CD4-positive, alpha-beta T cell treated with Interleukin-21 for 1 hour (primary cell): ENCODE data around the gene COX7A1.
"Not testable (repeated sequence)": the region's sequence is repeated elsewhere in the genome, so short reads cannot be mapped to it uniquely, and the experiment has no call there.

Experiments
- DNase-seq: peaks from one replicate; pipeline ENCODE4 v3.0.0-alpha.2; 2020

COX7A1 gene

DNA sequence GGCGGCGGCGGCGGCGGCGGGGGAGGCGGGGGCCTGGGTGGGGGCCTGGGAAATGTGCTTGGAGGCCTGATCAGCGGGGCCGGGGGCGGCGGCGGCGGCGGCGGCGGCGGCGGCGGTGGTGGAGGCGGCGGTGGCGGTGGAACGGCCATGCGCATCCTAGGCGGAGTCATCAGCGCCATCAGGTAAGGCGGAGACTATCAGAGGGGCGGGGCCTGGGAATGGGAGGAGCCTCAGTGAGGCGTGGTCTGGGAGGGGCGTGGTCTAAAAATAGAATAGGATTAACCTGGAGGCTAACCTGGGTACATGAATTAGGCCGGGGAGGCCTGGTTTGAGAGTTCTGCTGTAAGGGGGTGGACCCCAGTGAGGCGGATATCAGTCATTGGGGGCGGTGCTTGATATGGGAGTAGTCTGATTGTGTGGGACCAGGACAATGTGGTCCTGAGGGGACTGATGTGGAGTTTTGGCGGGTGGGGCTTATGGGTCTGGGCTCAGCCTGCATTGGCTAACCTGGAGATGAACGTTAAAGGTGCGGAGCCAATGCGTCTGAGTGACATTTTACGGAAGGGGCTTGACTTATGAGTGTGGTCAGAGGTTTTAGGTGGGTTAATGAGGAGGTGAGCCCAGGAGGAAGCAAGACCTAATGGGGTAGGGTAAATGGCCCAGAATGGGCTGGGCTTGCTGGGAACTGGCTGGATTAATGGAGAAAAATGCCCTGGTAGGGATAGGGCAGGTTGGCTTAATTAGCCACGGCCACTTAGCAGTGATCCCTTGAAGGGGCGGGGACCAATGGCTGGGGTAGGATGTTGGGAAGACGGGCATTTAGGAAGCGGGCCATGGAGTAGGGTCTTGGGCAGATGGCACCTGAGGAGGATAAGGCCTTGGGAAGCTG, 11.0 kb downstream of the COX7A1 start:
- DNase-seq = peak; percentile 94

- DNase-seq = no peak
Observed at GRCh38 chr19:36140304-36141038, 11.8 kb downstream of the COX7A1 start.

DNA sequence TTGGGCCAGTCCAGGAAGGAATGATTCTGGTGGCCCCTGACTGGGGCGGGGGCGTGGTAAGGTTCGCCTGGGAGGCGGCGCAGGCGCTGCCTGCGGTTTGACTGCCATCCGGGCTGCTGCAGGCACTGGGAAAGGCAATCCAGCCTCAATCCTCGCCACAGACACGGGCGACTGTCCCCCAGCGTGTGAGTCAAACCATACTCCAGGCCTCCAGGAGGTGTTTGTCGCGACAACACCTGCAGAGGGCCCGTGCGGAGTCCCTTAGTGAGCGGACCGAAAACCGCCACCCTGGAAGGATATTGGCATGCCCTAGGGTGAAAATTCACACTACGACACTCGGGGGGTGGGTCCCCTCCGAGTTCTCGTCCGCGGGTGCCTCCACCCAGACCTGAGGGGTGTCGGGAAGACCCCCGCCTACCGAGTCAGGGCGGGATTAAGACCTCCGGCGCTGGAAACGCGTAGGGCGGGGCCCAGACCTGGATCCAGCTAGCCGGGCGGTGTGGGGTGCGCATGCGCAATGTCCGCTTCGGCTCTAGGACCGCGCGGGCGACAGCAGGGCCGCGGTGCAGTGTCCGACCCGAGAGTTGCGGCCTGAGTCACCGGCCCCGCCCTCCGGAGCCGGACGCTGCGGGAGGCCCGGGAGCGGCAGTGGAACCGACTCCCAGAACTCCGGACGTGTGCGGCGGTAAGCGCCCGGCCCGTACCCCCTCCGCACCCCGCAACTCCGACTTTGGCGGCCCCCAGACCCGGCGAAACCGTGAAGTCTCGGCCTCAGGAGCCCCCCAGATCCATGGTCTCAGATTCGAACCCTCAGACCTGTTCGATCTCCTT, 12.6 kb downstream of the COX7A1 start, which contains the start of gene CAPNS1:
TSS of gene CAPNS1 (plus strand) at position 594 of the 831 bp plus-strand sequence. CDS start 946 bp downstream, outside the sequence.
- DNase-seq = peak; percentile 93

GRCh38 chr19:36139120-36139472, 13.2 kb downstream of the COX7A1 start:
- no peak for DNase-seq

DNA sequence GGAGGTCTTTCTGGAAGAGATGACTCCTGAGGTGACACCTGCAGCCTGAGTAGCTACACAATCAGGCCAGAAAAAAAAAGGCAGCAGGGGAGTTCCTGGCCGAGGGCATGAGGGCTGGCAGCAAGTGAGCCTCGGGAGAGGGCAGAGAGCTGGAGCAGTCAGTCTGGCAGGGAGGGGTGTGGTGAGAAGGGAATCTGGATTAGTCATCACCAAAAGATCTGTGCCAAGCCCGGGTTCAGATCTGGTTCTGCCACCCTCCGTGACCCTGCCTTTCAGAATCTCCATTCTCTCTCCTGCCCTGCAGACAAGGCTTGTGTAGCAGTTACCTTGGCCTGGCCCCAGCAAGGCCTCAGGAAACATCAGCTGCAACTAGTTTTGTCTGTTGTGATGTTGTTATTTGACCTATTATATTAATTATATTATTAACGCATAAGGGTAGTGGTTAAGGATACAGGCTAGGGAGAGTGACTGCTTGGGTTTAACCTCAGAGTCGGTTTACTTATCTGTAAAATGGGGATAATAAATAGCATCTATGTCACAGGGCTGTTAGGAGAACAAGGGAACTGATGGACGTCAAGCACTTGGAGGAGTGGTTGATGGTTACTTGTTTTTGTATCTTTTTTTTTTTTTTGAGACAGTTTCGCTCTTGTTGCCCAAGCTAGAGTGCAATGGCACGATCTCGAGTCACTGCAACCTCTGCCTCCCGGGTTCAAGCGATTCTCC, 15.1 kb downstream of the COX7A1 start:
- DNase-seq = no peak

DNA sequence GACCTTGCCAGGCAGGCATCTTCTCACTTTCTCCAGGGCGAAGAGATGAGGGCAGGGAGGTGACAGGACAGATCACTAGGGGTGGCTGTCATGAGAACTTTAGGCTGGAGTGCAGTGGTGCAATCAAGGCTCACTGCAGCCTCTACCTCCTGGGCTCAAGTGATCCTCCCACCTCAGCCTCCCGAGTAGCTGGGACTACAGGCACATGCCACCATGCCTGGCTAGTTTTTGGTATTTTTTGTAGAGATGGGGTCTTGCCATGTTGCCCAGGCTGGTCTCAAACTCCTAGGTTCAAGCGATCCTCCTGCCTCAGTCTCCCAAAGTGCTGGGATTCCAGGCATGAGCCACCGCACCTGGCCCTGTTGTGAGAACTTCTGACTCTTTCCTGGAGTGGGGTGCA, 17.4 kb downstream of the COX7A1 start:
- not testable (repeated sequence) for DNase-seq

- DNase-seq = peak; percentile 38
Observed at GRCh38 chr19:36131221-36131620, 21.0 kb downstream of the COX7A1 start.

DNA sequence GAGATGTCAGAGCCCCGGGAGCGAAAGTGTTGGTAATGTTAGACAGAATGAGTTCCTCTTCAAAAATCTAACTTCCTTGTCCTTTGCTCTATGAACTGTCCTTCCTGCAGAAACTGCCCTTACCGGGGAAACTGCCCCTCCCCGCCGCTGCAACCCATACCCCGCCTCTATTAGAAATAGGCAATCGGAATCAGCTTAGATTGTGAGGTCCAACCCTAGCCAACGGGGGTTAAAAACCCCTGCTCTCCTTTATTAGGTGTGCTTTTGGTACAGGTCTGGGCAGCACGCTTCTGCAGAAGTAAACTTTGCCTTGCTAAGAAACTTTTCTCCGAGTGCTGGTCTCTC, 23.9 kb downstream of the COX7A1 start:
- no peak for DNase-seq

DNA sequence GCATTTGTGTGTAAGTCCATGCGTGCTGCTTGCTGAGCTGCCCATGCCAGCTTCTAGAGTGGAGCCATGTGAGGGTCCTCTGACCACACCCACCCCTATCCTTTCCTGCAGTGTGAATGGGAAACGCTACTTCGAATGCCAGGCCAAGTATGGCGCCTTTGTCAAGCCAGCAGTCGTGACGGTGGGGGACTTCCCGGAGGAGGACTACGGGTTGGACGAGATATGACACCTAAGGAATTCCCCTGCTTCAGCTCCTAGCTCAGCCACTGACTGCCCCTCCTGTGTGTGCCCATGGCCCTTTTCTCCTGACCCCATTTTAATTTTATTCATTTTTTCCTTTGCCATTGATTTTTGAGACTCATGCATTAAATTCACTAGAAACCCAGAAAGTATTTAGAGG, 26.7 kb downstream of the COX7A1 start:
- DNase-seq = no peak

DNA sequence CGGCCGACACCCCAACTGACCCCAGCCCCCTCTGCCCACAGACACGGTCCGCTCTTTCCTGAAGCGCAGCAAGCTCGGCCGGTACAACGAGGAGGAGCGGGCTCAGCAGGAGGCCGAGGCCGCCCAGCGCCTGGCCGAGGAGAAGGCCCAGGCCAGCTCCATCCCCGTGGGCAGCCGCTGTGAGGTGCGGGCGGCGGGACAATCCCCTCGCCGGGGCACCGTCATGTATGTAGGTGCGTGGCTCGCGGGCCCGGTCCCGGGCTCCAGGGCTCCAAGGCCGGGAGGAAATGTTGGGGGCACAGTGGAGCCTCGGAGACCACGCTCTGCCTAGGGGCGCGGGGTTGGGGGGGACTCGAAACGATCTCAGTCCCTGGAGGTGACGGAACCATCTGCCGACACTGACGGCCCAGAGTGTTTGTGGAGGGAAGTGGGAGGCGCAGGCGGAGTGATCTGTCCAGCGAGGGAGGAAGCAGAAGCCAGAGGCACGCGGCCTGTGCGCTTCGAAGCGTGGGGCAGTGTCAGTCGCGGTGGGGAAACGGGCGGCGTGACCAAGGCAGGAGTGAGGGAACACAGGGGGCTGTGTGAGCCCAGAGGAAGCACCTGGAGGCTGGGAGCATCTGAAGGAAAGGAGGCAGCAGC, 30.6 kb downstream of the COX7A1 start:
- no peak for DNase-seq

- DNase-seq = no peak
Observed at GRCh38 chr19:36120984-36121358, 31.3 kb downstream of the COX7A1 start.

GRCh38 chr19:36120092-36120983, 31.9 kb downstream of the COX7A1 start:
- no peak for DNase-seq

DNA sequence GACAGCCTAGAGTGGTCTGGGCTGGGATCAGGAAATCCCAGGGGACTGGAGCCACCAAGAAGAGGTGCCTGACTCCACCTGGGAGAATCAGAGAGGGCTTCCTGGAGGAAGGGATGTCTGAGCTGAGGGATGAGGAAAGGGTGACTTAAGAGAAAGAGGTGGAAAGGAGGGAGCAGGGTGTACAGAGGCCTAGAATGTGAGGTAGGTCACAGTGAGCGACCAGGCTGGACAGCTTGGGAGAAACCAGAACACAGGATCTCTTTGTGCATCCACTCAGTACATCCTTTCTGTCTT, 36.0 kb downstream of the COX7A1 start:
- no peak for DNase-seq

DNA sequence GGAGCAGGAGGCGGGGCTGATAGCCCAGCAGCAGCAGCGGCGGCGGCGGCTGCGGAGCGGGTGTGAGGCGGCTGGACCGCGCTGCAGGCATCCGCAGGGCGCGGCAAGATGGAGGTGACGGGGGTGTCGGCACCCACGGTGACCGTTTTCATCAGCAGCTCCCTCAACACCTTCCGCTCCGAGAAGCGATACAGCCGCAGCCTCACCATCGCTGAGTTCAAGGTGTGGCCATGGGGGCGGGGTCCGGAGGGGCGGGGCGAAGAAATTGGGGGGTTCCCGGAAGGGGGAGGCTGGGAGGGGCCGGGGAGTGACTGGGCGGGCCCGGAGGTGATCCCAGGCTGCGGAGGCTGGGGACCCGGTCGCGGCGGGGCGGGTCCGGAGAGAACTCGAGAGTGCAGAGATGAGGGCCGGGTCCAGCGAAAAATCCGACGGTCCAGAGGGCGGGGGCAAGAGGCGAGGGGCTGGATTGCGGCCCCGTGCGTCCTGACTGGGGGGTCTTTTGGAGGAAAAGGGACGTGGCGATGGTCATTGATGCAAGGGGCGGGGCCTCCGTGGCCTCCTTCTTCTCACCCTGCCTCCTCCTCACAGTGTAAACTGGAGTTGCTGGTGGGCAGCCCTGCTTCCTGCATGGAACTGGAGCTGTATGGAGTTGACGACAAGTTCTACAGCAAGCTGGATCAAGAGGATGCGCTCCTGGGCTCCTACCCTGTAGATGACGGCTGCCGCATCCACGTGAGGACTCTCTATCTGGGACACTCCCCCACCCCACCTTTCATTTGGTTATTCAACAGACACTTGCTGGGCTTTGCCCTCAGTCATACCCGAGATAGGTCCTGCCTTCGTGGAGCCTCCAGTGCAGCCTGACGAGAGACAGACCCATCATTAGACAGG, 36.5 kb downstream of the COX7A1 start, which contains the start of gene TBCB:
TSS of gene TBCB (plus strand) at position 16 of the 891 bp plus-strand sequence. CDS start at position 109, 93 bp downstream.
- DNase-seq = no peak

GRCh38 chr19:36114721-36115452, 37.4 kb downstream of the COX7A1 start, which contains the start of gene POLR2I:
Gene POLR2I, minus strand, starts transcription at chr19:36114875. Its CDS starts 19 bp downstream, at chr19:36114856.
- DNase-seq = peak; percentile 100

DNA sequence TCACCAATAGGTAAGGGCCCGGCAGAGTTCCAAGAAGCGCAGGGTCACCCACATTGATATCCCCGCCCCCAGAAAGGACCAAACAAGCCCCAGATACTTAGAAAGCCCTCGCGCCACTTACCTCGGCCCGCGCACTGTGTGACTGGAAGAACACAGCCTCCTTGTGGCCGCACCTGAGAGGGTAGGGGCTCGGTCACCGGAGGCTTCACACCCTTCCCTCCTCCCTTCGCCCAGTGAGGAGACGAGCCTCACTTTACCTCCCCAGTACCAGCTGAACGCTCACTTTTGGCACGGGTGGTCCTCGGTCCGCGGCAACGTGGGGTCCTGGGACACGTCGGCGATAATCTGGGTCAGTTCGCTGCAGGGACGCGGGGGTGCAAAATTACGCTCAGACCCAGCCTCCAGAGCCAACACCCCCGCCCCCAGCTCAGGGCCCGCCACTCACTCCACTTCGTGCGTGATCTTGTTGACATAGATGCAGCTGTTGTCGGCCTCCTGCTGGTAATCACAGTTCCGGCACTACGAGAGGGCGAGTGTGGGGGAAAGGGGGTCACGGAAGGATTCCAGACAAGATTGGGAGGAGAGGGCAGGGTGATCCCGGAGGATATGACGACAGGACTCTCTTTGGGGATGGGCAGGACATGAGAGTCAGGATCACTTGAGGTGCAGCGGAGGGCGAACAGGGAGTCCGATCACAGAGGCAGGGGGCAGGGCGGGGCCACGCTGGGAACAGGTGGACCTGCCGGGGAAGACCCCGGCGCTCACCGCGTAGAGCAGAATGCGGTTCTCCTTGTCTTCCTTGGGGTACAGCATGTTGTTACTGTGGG, 38.1 kb downstream of the COX7A1 start:
- peak; percentile 31 for DNase-seq

GRCh38 chr19:36113425-36113824, 38.8 kb downstream of the COX7A1 start:
- DNase-seq = no peak

GRCh38 chr19:36112678-36113077, 39.6 kb downstream of the COX7A1 start:
- no peak for DNase-seq
